Ovary (tissue), 9 donors: Measurements from ENCODE around the gene C6orf141. TPM values are rescaled to one million over a fixed set of nuclear protein-coding genes. Genes with fewer than 3 reads are reported as not detected.

ENCODE experiments used
- DNase-seq, 5 donors: peaks; one replicate each; pipeline ENCODE4 v3.0.0-alpha.2; 2019 to 2020
- H3K27ac ChIP-seq, 2 donors: fragments of 200-600 bp; one replicate each; pipeline versions ENCODE4 v1.5.1 to v1.8.0; 2019 to 2022
- H3K27me3 ChIP-seq: fragments of 200-600 bp; one replicate; pipeline ENCODE4 v1.8.0; 2022
- H3K36me3 ChIP-seq: fragments of 200-600 bp; sonication (generic); one replicate; pipeline ENCODE4 v1.5.1; 2019
- H3K4me1 ChIP-seq: one replicate; pipeline ENCODE4 v1.8.1; 2013; ENCODE audit warnings: mild to moderate bottlenecking, moderate library complexity; ENCODE audit not compliant: insufficient read depth
- H3K4me3 ChIP-seq: fragments of 200-600 bp; sonication (generic); one replicate; pipeline ENCODE4 v1.5.1; 2017
- H3K9me3 ChIP-seq, 2 donors: fragments of 200-600 bp in 1 of 2; sonication (generic) in 1 of 2; one replicate each; pipeline versions ENCODE4 v1.5.1 to v1.8.1; 2013 to 2019; ENCODE audit warnings: mild to moderate bottlenecking in 1 of 2, moderate library complexity in 1 of 2
- CTCF ChIP-seq, 3 donors: fragments of 450-650 bp in 2 of 3; fragments of 200-600 bp in 1 of 3; IDR thresholded peaks; one replicate each; pipeline versions ENCODE4 v1.5.1 to v1.8.0; 2016 to 2022; ENCODE audit warnings: antibody characterized with exemption in 3 of 3, mild to moderate bottlenecking in 1 of 3
- EP300 ChIP-seq: sonication (generic); formaldehyde crosslinking; IDR thresholded peaks from one replicate; pipeline ENCODE4 v1.6.1; 2017; ENCODE audit warnings: antibody characterized with exemption
- POLR2A ChIP-seq: fragments of 450-650 bp; IDR thresholded peaks from one replicate; pipeline ENCODE4 v1.6.1; 2017; ENCODE audit warnings: antibody characterized with exemption, mild to moderate bottlenecking, moderate library complexity
- WGBS, 3 donors: extraction: QIAGEN DNeasy Blood & Tissue Kit in 1 of 3; methylation state at CpG; one replicate each; pipeline versions ENCODE4 v1.1.5 to v1.1.7; 2013 to 2017; 5-methylcytosine and 5-hydroxymethylcytosine counted together
- intact Hi-C, 4 donors: fragments of 100-400 bp; cut with DNase I; formaldehyde crosslinking; loops; one replicate each; pipeline versions ENCODE4 v1.11.0 to v1.15.1; 2022 to 2023
- polyA plus RNA-seq, 2 donors: library from polyadenylated mRNA; stranded (reverse); fragments of 200-250 nt in 1 of 2; fragments of 350-450 nt in 1 of 2; fragmentation: Illumina TruSeq in 1 of 2; extraction: RNeasy Lipid Tissue Mini Kit (QIAGEN cat#74804) in 1 of 2; gene quantifications; one replicate each; pipeline ENCODE4 v1.2.3, GENCODE V29; 2013 to 2014
- total RNA-seq, 7 donors: library from RNA; depleted of rRNA in 2 of 7; stranded (reverse); fragments of >200 nt in 2 of 7; fragmentation: NEBNext Ultra II Directional in 3 of 7; extraction: Animal tissue kit (Norgen Biotek cat#: 25700) in 3 of 7; gene quantifications; one replicate each; pipeline versions ENCODE4 v1.1.0 to v1.2.4, GENCODE V29; 2016 to 2023
- donor health status: DM: no; HTN: no; CAD: no; lungs with moderate emphysema.
- donor health status: DM: no; HTN: no; CAD: no.
- donor health status: Bipolar disorder and iron deficiency.
- donor health status: DM: yes; HTN: yes; CAD: no.
- donor health status: DM: no; HTN: no; CAD: no.
- donor health status: DM: yes; HTN: yes; CAD: no.

C6orf141 gene
- total and polyA plus RNA-seq, 9 donors, result 0.40 to 5.2 (median 1.9) TPM; not detected in 1

GRCh38 chr6:49551866-49552129, 1.3 kb downstream of the C6orf141 start:
- no peak overlapping the region for H3K27ac ChIP-seq
- intact Hi-C loops, result no loop called here
- DNase-seq, result no peak
- TF ChIP-seq POLR2A (no peak), CTCF (IDR thresholded peaks at IDR 0.05) (no peak), EP300 (no peak)
- no peaks in the 10 kb centered on the region for H3K27me3 ChIP-seq
- H3K4me1 ChIP-seq, result no peaks in the 10 kb centered on the region
- peak overlapping the region; percentile 32 for H3K4me3 ChIP-seq
- no peaks in the 10 kb centered on the region for H3K36me3 ChIP-seq
- 4 to 17% (median 16%) methylated on average over 2 of the region's 2 CpGs for whole genome bisulfite sequencing, 3 donors
- H3K9me3 ChIP-seq, result no peaks in the 10 kb centered on the region

- Histone ChIP-seq H3K27ac (no peak overlapping the region), H3K27me3 (no peaks in the 10 kb centered on the region), H3K36me3 (no peaks in the 10 kb centered on the region), H3K9me3 (no peaks in the 10 kb centered on the region), H3K4me3 (no peak overlapping the region), H3K4me1 (no peaks in the 10 kb centered on the region)
- 91 to 100% (median 93%) methylated on average over 2 of the region's 2 CpGs for WGBS, 3 donors
- no peak for TF ChIP-seq EP300
- no peak for TF ChIP-seq CTCF (IDR thresholded peaks at IDR 0.05)
- no peak for TF ChIP-seq POLR2A
- intact Hi-C loops, result no loop called here
- no peak for DNase-seq
Measured at GRCh38 chr6:49552596-49552995, 2.1 kb downstream of the C6orf141 start.

DNA sequence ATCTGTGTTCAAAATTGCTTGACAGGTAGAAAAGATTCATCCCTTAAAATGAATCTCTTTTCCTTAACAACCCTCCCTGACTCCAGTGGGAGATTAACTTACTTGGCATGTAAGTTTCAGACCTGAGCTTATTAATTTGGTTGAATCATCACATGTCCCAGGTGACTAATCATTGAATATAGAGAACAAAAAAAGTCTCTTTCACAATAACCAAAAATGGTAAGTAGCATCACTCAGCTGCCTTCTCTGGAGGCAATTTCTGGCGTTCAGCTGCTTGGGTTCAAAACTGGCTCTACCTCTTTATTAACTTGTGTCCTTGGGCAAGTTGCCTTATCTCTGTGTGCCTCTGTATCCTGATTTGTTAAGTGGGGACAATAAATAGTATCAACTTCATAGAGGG, 2.9 kb downstream of the C6orf141 start:
- Histone ChIP-seq H3K4me3 (no peak overlapping the region), H3K36me3 (no peaks in the 10 kb centered on the region), H3K27ac (no peak overlapping the region), H3K27me3 (no peaks in the 10 kb centered on the region), H3K4me1 (no peaks in the 10 kb centered on the region), H3K9me3 (no peaks in the 10 kb centered on the region)
- intact Hi-C loops, result no loop called here
- 74 to 81% (median 79%) methylated on average over 1 of the region's 1 CpG for WGBS, 3 donors
- TF ChIP-seq CTCF (IDR thresholded peaks at IDR 0.05), result no peak
- TF ChIP-seq POLR2A, result no peak
- TF ChIP-seq EP300, result no peak
- DNase-seq, result no peak

DNA sequence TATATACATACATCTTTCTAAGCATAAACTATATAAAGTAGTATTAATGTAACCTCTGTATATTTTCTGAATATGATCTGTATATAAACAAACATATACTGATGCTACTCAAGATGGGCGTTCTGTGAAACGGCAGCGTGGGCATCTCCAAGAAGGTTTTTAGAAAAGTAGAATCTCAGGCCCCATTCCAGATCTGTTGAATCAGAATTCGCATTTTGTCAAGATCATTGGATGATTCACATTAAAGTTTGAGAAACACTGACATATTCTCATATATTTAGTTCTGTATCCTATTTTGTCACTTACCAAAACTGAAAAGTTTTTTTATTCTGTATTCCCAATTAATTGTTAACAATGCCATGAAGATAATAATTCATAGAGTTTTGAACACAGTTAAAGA, 5.5 kb downstream of the C6orf141 start:
- Histone ChIP-seq H3K27ac (no peak overlapping the region), H3K9me3 (no peaks in the 10 kb centered on the region), H3K36me3 (no peaks in the 10 kb centered on the region), H3K4me3 (no peak overlapping the region), H3K27me3 (no peaks in the 10 kb centered on the region), H3K4me1 (no peaks in the 10 kb centered on the region)
- intact Hi-C loops, result no loop called here
- no peak for DNase-seq
- no peak for TF ChIP-seq CTCF (IDR thresholded peaks at IDR 0.05)
- TF ChIP-seq EP300, result no peak
- TF ChIP-seq POLR2A, result no peak
- 72 to 73% (median 72%) methylated on average over 4 of the region's 4 CpGs for WGBS, 3 donors

- Histone ChIP-seq H3K27ac (no peak overlapping the region), H3K27me3 (no peaks in the 10 kb centered on the region), H3K4me1 (no peaks in the 10 kb centered on the region), H3K9me3 (no peaks in the 10 kb centered on the region), H3K36me3 (no peaks in the 10 kb centered on the region), H3K4me3 (no peak overlapping the region)
- TF ChIP-seq CTCF (IDR thresholded peaks at IDR 0.05) (no peak), EP300 (no peak), POLR2A (no peak)
- intact Hi-C loops, result no loop called here
- no peak for DNase-seq
Measured at GRCh38 chr6:49556429-49556837, 6.0 kb downstream of the C6orf141 start.
